AG20443 (cell line): ENCODE measurements around the gene TPSG1.
"Not testable (repeated sequence)": the region's sequence is repeated elsewhere in the genome, so short reads cannot be mapped to it uniquely, and the experiment has no call there.

Experiments
- DNase-seq: peaks from one replicate; pipeline ENCODE4 v3.0.0; 2012; ENCODE audit warnings: low spot score, mixed read lengths

The TPSG1 gene

GRCh38 chr16:1225051-1225451, at the start of gene TPSG1:
Gene TPSG1 (minus strand): TSS chr16:1225268. CDS start chr16:1225252, 16 bp downstream.
- no peak for DNase-seq

GRCh38 chr16:1274767-1275166, 49.7 kb upstream of the TPSG1 start:
- no peak for DNase-seq

GRCh38 chr16:1273816-1274215, 48.7 kb upstream of the TPSG1 start:
- no peak for DNase-seq

GRCh38 chr16:1272453-1273198, 47.6 kb upstream of the TPSG1 start:
- DNase-seq: no peak

GRCh38 chr16:1271724-1272413, 46.8 kb upstream of the TPSG1 start:
- not testable (repeated sequence) for DNase-seq

GRCh38 chr16:1271380-1271723, 46.3 kb upstream of the TPSG1 start:
- no peak for DNase-seq

GRCh38 chr16:1269418-1269817, 44.4 kb upstream of the TPSG1 start:
- DNase-seq: not testable (repeated sequence)

GRCh38 chr16:1265826-1266225, 40.8 kb upstream of the TPSG1 start:
- DNase-seq: no peak

- no peak for DNase-seq
These were observed 40.1 kb upstream of the TPSG1 start for GRCh38 chr16:1265090-1265630.

- DNase-seq: no peak
These were observed 39.4 kb upstream of the TPSG1 start for GRCh38 chr16:1264345-1265089.

- DNase-seq: no peak
These were observed 38.7 kb upstream of the TPSG1 start for GRCh38 chr16:1263591-1264344.

- DNase-seq: no peak
These were observed 37.8 kb upstream of the TPSG1 start for GRCh38 chr16:1262846-1263221.

GRCh38 chr16:1262210-1262845, 37.3 kb upstream of the TPSG1 start:
- DNase-seq: no peak

GRCh38 chr16:1261131-1261892, 36.2 kb upstream of the TPSG1 start:
- no peak for DNase-seq

GRCh38 chr16:1260101-1260680, 35.1 kb upstream of the TPSG1 start:
- no peak for DNase-seq

GRCh38 chr16:1259760-1260068, 34.6 kb upstream of the TPSG1 start:
- no peak for DNase-seq

GRCh38 chr16:1258906-1259759, 34.1 kb upstream of the TPSG1 start:
- no peak for DNase-seq

- DNase-seq: no peak
These were observed 33.1 kb upstream of the TPSG1 start for GRCh38 chr16:1258225-1258600.

GRCh38 chr16:1257561-1258224, 32.6 kb upstream of the TPSG1 start:
- DNase-seq: no peak
